COLO829 (cell line): ENCODE data around the gene ANGPTL4.

Experiments used
- DNase-seq: peaks from one replicate; pipeline ENCODE4 v3.0.0; 2012; ENCODE audit warnings: low spot score

The ANGPTL4 gene

DNA sequence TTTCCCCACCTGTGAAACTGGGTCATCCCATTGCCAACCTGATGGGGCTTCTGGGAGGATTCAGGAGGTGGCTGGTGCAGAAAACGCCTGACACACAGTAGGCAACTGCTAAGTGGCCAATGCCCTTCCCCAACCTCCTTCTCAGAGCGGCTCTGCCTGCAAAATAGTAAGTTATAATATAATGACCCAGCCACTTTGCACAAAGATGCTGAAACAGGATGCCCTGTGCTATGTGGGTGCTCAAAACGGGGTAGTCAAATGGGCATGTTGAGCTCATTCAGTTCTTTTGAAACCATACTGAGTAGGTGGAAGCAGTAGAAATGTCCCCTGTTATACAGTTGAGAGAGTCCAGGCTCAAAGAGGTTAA, 49.7 kb downstream of the ANGPTL4 start:
- DNase-seq: no peak

- DNase-seq: no peak
These were observed 52.8 kb downstream of the ANGPTL4 start for GRCh38 chr19:8416796-8417195.

DNA sequence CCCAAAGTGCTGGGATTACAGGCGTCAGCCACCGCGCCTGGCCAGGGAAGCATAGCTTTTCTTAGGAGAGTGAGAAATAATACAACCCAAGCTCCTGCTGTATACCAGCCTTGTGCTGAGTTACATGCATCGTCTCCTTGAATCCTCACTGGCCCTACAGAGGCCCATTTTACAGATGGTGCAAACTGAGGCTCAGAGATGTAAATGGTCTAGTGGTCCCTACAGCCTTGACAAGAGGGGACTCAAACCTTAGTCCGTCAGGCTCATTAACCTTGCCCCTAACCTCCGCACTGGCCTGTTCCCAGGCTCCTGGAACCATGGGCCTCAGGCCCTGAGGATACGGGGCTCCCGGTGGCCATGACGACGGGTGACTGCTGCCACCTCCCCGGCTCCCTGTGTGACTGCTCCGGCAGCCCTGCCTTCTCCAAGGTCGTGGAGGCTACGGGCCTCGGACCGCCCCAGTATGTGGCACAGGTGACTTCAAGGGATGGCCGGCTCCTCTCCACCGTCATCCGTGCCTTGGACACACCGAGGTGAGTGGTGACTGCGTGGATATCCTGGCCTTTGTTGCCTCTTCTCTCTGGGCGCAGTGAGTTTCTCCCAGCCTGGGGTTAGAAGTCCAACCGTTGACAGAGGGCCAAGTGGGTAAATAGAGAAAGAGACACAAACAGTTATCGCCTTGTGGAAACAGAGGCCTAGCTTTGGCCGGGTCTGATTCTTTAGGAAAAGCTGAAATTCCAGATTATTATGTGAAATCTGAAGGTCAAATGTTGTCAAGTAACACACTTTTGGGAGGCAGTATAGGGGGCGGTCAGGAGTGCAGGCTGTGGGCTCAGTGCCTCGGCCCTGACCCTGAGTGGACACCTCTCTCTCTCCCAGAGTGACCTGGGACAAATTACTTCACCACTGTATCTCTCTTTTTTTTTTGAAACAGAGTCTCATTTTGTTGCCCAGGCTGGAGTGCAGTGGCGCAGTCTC, 57.8 kb downstream of the ANGPTL4 start:
- DNase-seq: no peak

DNA sequence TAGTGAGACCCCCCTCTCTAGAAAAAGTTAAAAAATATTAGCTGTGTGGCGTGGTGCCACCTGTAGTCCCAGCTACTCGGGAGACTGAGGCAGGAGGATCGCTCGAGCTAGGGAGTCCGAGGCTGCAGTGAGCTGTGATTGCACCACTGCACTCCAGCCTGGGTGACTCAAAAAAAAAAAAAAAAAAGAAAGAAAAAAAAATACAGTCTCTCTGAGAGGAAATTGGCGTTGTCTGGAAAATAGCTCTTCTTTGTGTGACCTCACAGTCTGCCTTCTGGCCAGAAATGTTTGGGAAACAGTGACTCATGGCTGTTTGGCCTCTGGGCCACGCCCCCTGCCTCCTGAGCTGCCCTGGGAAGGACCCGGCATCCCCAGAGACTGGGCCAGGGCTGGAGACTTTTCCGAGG, 59.9 kb downstream of the ANGPTL4 start:
- DNase-seq: peak; percentile 93
